Kidney (tissue), 14 donors: ENCODE results near the gene PPP1R12B. TPM values are rescaled to one million over a fixed set of nuclear protein-coding genes. Genes with fewer than 3 reads are reported as not detected.
A peak's percentile ranks its signal among the peaks of the same experiment; 100 is the strongest.

ENCODE experiments used
- DNase-seq, 5 donors: peaks; one replicate each; pipeline ENCODE4 v3.0.0-alpha.2; 2013 to 2020
- FAIRE-seq: peaks from 2 replicates; lab custom pipeline; 2012; peaks lifted over from hg19 to GRCh38; lab: Jason Lieb, UNC
- H3K27ac ChIP-seq, 2 donors: one replicate each; pipeline ENCODE4 v1.7.0; 2013; ENCODE audit warnings: low read depth in 2 of 2, low read length in 2 of 2, inconsistent platforms in 1 of 2
- H3K27me3 ChIP-seq: one replicate; pipeline ENCODE4 v1.7.1; 2013; ENCODE audit warnings: low read length, inconsistent platforms; ENCODE audit not compliant: control insufficient read depth, insufficient read depth
- H3K36me3 ChIP-seq, 3 donors: one replicate each; pipeline versions ENCODE4 v1.7.0 to v1.7.1; 2013; ENCODE audit warnings: low read length in 3 of 3, control low read depth in 1 of 3, inconsistent platforms in 1 of 3; ENCODE audit not compliant: insufficient read depth in 3 of 3, control insufficient read depth in 2 of 3
- H3K4me1 ChIP-seq, 3 donors: one replicate each; pipeline versions ENCODE4 v1.7.0 to v1.7.1; 2013; ENCODE audit warnings: low read length in 3 of 3, inconsistent platforms in 1 of 3, low read depth in 1 of 3; ENCODE audit not compliant: control insufficient read depth in 2 of 3, insufficient read depth in 2 of 3
- H3K4me3 ChIP-seq, 3 donors: one replicate each; pipeline versions ENCODE4 v1.7.0 to v1.8.1; 2013; ENCODE audit warnings: low read length in 3 of 3, control low read depth in 1 of 3, inconsistent platforms in 1 of 3
- H3K9ac ChIP-seq, 3 donors: one replicate each; pipeline versions ENCODE4 v1.7.0 to v1.7.1; 2013; ENCODE audit warnings: low read length in 3 of 3, control low read depth in 1 of 3, inconsistent platforms in 1 of 3
- H3K9me3 ChIP-seq, 3 donors: one replicate each; pipeline versions ENCODE4 v1.7.0 to v1.7.1; 2013; ENCODE audit warnings: low read length in 3 of 3, control low read depth in 1 of 3, inconsistent platforms in 1 of 3; ENCODE audit not compliant: control insufficient read depth in 2 of 3, insufficient read depth in 1 of 3
- CTCF ChIP-seq: IDR thresholded peaks from 3 replicates; pipeline ENCODE4 v1.5.1; 2012; ENCODE audit warnings: mild to moderate bottlenecking, moderate library complexity, borderline replicate concordance; ENCODE audit not compliant: insufficient read depth; ENCODE audit errors: extremely low read depth
- intact Hi-C: fragments of 100-400 bp; cut with DNase I; formaldehyde crosslinking; loops from one replicate; pipeline ENCODE4 v1.11.1; 2022
- polyA plus RNA-seq: library from polyadenylated mRNA; stranded (reverse); fragments of 350-450 nt; fragmentation: Illumina TruSeq; extraction: RNeasy Lipid Tissue Mini Kit (QIAGEN cat#74804); gene quantifications from one replicate; pipeline ENCODE4 v1.2.3, GENCODE V29; 2014; ENCODE audit warnings: low read depth, low replicate concordance; ENCODE audit not compliant: insufficient read depth
- total RNA-seq: library from RNA; stranded (reverse); fragmentation: NEBNext Ultra II Directional; extraction: Animal tissue kit (Norgen Biotek cat#: 25700); gene quantifications from one replicate; pipeline ENCODE4 v1.2.1, GENCODE V29; 2021
- donor health status: control.
- donor health status: control.
- donor health status: control.
- donor health status: control.
- donor health status: control.
- donor health status: DM: yes; HTN: yes; CAD: no.
- donor health status: Normal renal cell carcinoma (clear cell type).

Gene PPP1R12B
- total and polyA plus RNA-seq, 2 donors from 2014 or later: 5.7 to 40.0 TPM

- DNase-seq (no peak), FAIRE-seq (no peak)
- no peak overlapping the region for H3K27ac ChIP-seq
- H3K9me3 ChIP-seq: no peaks in the 10 kb centered on the region
- no peaks in the 10 kb centered on the region for H3K36me3 ChIP-seq
- no peak overlapping the region for H3K4me3 ChIP-seq
- no peaks in the 10 kb centered on the region for H3K4me1 ChIP-seq
- H3K9ac ChIP-seq: no peak overlapping the region
- no peaks in the 10 kb centered on the region for H3K27me3 ChIP-seq
- TF ChIP-seq CTCF: no peak
- intact Hi-C loops: loop anchor here (5.0 kb wide), 1 partner anchor 128 kb away; no protein-coding TSS in a partner anchor
Measured at GRCh38 chr1:202310746-202311145, 37.8 kb upstream of the PPP1R12B start.

- H3K4me3 ChIP-seq: no peak overlapping the region
- H3K27me3 ChIP-seq: no peaks in the 10 kb centered on the region
- FAIRE-seq (no peak), DNase-seq (peak in 4 of 5 donors; percentile 58 to 72 (median 63))
- no peak overlapping the region for H3K9ac ChIP-seq
- no peak overlapping the region for H3K27ac ChIP-seq
- H3K4me1 ChIP-seq: no peaks in the 10 kb centered on the region
- H3K36me3 ChIP-seq: no peaks in the 10 kb centered on the region
- TF ChIP-seq CTCF: no peak
- intact Hi-C loops: loop anchor here (5.0 kb wide), 1 partner anchor 130 kb away; no protein-coding TSS in a partner anchor
- no peaks in the 10 kb centered on the region for H3K9me3 ChIP-seq
Measured at GRCh38 chr1:202311875-202312635, 36.4 kb upstream of the PPP1R12B start.

GRCh38 chr1:202315576-202316168, 32.8 kb upstream of the PPP1R12B start:
- Histone ChIP-seq H3K36me3 (no peaks in the 10 kb centered on the region), H3K27me3 (no peaks in the 10 kb centered on the region), H3K4me3 (no peak overlapping the region), H3K9ac (no peak overlapping the region), H3K9me3 (no peaks in the 10 kb centered on the region), H3K4me1 (no peaks in the 10 kb centered on the region), H3K27ac (no peak overlapping the region)
- intact Hi-C loops: loop anchor here (5.0 kb wide), 1 partner anchor 113 kb away; no protein-coding TSS in a partner anchor
- DNase-seq (peak; percentile 85 to 91 (median 90)), FAIRE-seq (no peak)
- TF ChIP-seq CTCF: peak; percentile 92
